Measurements from ENCODE around the gene RETREG1.
"Not testable (repeated sequence)": the region's sequence is repeated elsewhere in the genome, so short reads cannot be mapped to it uniquely, and the experiment has no call there.

The RETREG1 gene

GRCh38 chr5:16437977-16438376 lies 178.8 kb downstream of the RETREG1 start:
- peak; percentile 25 for DNase-seq

DNA sequence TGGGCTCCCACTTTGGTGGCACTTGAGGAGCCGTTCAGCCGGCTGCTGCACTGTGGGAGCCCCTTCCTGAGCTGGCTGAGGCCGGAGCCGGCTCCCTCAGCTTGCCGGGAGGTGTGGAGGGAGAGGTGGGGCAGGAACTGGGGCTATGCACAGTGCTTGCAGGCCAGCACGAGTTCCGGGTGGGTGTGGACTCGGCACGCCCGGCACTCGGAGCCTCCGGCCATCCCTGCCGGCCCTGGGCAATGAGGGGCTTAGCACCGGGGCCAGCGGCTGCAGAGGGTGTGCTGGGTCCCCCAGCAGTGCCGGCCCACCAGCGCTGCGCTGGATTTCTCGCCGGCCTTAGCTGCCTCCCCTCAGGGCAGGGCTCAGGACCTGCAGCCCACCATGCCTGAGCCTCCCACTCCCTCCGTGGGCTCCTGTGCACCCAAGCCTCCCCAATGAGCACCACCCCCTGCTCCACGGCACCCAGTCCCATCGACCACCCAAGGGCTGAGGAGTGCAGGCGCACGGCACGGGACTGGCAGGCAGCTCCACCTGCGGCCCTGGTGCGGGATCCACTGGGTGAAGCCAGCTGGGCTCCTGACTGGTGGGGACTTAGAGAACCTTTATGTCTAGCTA lies 180.6 kb downstream of the RETREG1 start:
- not testable (repeated sequence) for DNase-seq

DNA sequence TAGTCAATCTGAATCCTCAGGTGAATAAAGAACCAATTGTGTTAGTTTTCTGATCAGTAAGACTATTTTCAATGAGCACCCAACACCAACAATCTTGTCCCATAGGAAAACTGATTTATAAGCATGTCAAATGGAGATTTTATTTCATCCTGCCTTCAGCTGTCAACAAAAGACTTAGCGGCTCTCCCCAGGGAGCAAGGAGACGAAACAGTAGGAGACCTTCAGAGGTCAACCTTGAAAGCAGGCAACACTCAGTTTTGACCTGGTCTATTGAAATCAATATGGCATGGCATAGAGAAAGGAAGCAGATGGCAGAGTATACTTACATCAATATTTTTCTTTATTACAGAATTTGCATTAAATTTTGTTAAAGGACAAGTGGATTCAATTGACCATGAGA lies 185.3 kb downstream of the RETREG1 start:
- DNase-seq: peak; percentile 97

- no peak for DNase-seq
These were observed 186.3 kb downstream of the RETREG1 start for GRCh38 chr5:16430349-16431089.

DNA sequence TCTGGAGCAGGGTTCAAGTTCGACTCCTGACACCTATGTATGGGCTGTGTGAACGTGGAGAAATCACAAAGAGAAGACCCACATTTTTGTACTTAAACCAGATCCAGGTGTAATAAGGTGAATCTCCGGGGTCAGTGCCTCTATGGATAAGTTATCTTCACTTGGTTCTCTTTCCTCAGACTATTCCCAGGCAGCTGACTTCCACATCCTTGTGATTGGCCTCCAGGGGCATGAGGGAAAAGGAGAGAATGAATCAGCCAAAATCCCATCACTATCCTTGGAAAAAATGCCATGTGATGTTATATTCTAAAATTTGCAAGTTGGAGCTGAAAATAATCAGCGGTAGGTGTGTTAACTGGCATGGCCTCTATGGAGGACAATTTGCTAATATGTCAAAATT lies 188.4 kb downstream of the RETREG1 start:
- no peak for DNase-seq

GRCh38 chr5:16427587-16427986 lies 189.2 kb downstream of the RETREG1 start:
- peak; percentile 93 for DNase-seq
